Uterus (tissue), 4 donors: ENCODE measurements around the gene FOLH1. TPM values are rescaled to one million over a fixed set of nuclear protein-coding genes. Genes with fewer than 3 reads are reported as not detected.
"Not testable (repeated sequence)": the region's sequence is repeated elsewhere in the genome, so short reads cannot be mapped to it uniquely, and the experiment has no call there.

ENCODE experiments used
- DNase-seq, 2 donors: peaks; one replicate each; pipeline ENCODE4 v3.0.0-alpha.2; 2019 to 2020
- H3K27ac ChIP-seq, 2 donors: fragments of 200-600 bp; sonication (generic); 1 replicate in 1 of 2; 2 replicates in 1 of 2; pipeline ENCODE4 v1.5.1; 2016 to 2018
- H3K27me3 ChIP-seq, 2 donors: fragments of 200-600 bp; sonication (generic); one replicate each; pipeline ENCODE4 v1.5.1; 2018 to 2019; ENCODE audit warnings: control low read depth in 1 of 2
- H3K36me3 ChIP-seq, 2 donors: fragments of 200-600 bp; sonication (generic); one replicate each; pipeline ENCODE4 v1.5.1; 2019; ENCODE audit warnings: control low read depth in 1 of 2
- H3K4me1 ChIP-seq, 2 donors: fragments of 200-600 bp; sonication (generic); one replicate each; pipeline ENCODE4 v1.5.1; 2018 to 2019; ENCODE audit warnings: control low read depth in 1 of 2
- H3K4me3 ChIP-seq, 2 donors: fragments of 200-600 bp; sonication (generic); 1 replicate in 1 of 2; 2 replicates in 1 of 2; pipeline ENCODE4 v1.5.1; 2018 to 2019; ENCODE audit warnings: mild to moderate bottlenecking in 1 of 2
- H3K9me3 ChIP-seq, 2 donors: fragments of 200-600 bp; sonication (generic); one replicate each; pipeline ENCODE4 v1.5.1; 2019; ENCODE audit warnings: control low read depth in 1 of 2
- CTCF ChIP-seq, 4 experiments: fragments of 200-600 bp in 2 of 4; fragments of 450-650 bp in 2 of 4; sonication (generic) in 2 of 4; IDR thresholded peaks; one replicate each; pipeline ENCODE4 v1.5.1; 2016 to 2019; ENCODE audit warnings: antibody characterized with exemption in 4 of 4, mild to moderate bottlenecking in 2 of 4, moderate library complexity in 1 of 4
- POLR2A ChIP-seq, 2 donors: fragments of 450-650 bp; IDR thresholded peaks; one replicate each; pipeline ENCODE4 v1.6.1; 2016; ENCODE audit warnings: antibody characterized with exemption in 2 of 2, mild to moderate bottlenecking in 1 of 2, moderate library complexity in 1 of 2
- intact Hi-C: fragments of 100-400 bp; cut with DNase I; formaldehyde crosslinking; loops from one replicate; pipeline ENCODE4 v1.15.1; 2023; ENCODE audit warnings: low total_unique reads
- total RNA-seq, 4 donors: library from RNA; depleted of rRNA in 3 of 4; stranded (reverse); fragments of >200 nt in 3 of 4; gene quantifications; one replicate each; pipeline versions ENCODE4 v1.1.0 to v1.2.4, GENCODE V29; 2014 to 2023
- donor health status: DM: yes; HTN: yes; CAD: no.

The FOLH1 gene
- total RNA-seq, 4 donors from 2014 or later = 3.2 to 14.6 (median 4.4) TPM; not detected in 1

GRCh38 chr11:49229136-49229535 lies 20.7 kb upstream of the FOLH1 start:
- intact Hi-C loops, H3K36me3 ChIP-seq, H3K4me1 ChIP-seq, DNase-seq, H3K27ac ChIP-seq, H3K9me3 ChIP-seq, H3K4me3 ChIP-seq, H3K27me3 ChIP-seq: not testable (repeated sequence)
- peak in 2 of 4 experiments; percentile 11 to 18 for TF ChIP-seq CTCF (IDR thresholded peaks at IDR 0.05)

DNA sequence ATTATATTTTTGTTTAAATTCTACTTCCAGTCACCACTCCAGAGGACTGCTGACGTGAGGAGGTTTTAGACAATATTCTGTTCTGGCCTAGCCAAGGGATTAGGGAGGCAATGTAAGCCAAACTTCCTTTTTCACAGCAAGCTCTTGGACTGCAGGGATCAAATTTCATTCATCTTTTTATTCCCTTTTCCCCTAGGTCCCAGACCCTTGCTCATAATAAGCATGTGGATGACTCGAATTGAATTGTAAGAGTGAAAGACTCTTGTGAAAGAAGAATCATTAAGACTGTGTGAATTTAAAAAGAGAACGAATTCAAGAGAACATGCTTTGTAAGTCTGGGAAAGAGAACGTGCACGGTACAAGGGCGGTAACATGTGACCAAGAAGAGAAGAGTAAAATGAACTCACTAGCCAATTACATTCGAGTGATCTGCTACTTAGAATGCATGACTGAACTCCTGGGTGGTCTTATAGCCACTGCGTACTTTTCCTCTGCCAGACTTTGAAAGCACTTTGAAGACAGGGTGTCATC lies 16.9 kb upstream of the FOLH1 start:
- DNase-seq, H3K9me3 ChIP-seq, H3K27me3 ChIP-seq, H3K27ac ChIP-seq, H3K4me3 ChIP-seq, H3K4me1 ChIP-seq, H3K36me3 ChIP-seq, intact Hi-C loops: not testable (repeated sequence)

DNA sequence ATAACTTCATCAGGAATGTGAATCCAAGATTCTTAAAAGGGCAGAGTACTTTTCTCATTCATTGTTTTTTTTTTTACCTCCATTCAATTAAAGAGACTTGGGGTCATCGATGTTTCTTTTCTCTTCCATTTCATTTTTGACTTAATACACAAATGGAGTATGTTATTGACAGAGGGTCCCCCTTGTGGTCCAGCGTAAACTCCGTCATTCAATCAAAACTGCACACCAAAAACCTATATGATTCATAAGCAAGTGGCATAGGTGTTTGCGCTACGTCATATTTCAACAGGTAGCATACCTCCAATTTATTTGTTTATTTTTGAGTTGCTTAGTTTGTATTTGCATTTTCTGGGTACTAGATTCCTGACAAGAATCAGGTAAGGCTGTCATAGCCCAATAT lies 12.7 kb upstream of the FOLH1 start:
- intact Hi-C loops = no loop called here

GRCh38 chr11:49213026-49213560 lies 4.7 kb upstream of the FOLH1 start:
- Histone ChIP-seq H3K9me3 (no peaks in the 10 kb centered on the region), H3K36me3 (no peaks in the 10 kb centered on the region), H3K27ac (no peak overlapping the region), H3K4me3 (no peak overlapping the region), H3K4me1 (no peaks in the 10 kb centered on the region), H3K27me3 (no peaks in the 10 kb centered on the region)
- no peak for DNase-seq
- intact Hi-C loops = no loop called here
- TF ChIP-seq CTCF (IDR thresholded peaks at IDR 0.05) = no peak
- no peak for TF ChIP-seq POLR2A (IDR thresholded peaks at IDR 0.05)

More for the DNA sequence above, 12.7 kb upstream of the FOLH1 start:
- H3K27ac ChIP-seq = no peak overlapping the region
- no peak for TF ChIP-seq CTCF (IDR thresholded peaks at IDR 0.05)
- TF ChIP-seq POLR2A (IDR thresholded peaks at IDR 0.05) = no peak
- H3K4me1 ChIP-seq = no peaks in the 10 kb centered on the region
- H3K36me3 ChIP-seq = no peaks in the 10 kb centered on the region
- H3K27me3 ChIP-seq = no peaks in the 10 kb centered on the region
- no peaks in the 10 kb centered on the region for H3K9me3 ChIP-seq
- DNase-seq = no peak
- H3K4me3 ChIP-seq = no peak overlapping the region

GRCh38 chr11:49206999-49207398 lies 1.4 kb downstream of the FOLH1 start:
- H3K36me3 ChIP-seq, DNase-seq, H3K4me3 ChIP-seq, intact Hi-C loops, H3K4me1 ChIP-seq, H3K27ac ChIP-seq, H3K27me3 ChIP-seq, H3K9me3 ChIP-seq: not testable (repeated sequence)

GRCh38 chr11:49202287-49202976 lies 6.0 kb downstream of the FOLH1 start:
- Histone ChIP-seq H3K36me3 (no peaks in the 10 kb centered on the region), H3K4me3 (no peak overlapping the region), H3K9me3 (no peaks in the 10 kb centered on the region), H3K27me3 (no peaks in the 10 kb centered on the region), H3K4me1 (no peaks in the 10 kb centered on the region), H3K27ac (no peak overlapping the region)
- intact Hi-C loops = no loop called here
- DNase-seq = no peak
- TF ChIP-seq POLR2A (IDR thresholded peaks at IDR 0.05) (no peak), CTCF (IDR thresholded peaks at IDR 0.05) (no peak)

DNA sequence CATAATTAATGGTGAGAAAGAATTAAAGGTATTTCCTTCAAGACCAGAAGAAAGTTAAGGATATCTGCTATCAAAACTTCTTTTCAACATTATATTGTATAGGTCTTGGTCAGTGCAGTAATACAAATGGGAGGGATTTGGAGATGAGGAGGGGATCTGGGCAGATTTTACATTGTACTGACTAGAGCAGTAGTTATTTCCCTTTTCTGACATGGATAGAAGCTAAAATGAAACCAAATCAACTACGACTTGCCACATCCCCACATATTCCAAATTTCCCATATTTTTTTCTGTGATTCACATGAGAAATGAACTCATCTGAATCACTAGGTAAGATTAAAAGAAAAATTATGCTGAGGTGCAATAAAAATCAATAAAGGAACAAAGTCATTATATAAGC lies 11.6 kb downstream of the FOLH1 start:
- H3K4me3 ChIP-seq, H3K27ac ChIP-seq, intact Hi-C loops, DNase-seq, H3K9me3 ChIP-seq, H3K27me3 ChIP-seq, H3K4me1 ChIP-seq, H3K36me3 ChIP-seq: not testable (repeated sequence)

DNA sequence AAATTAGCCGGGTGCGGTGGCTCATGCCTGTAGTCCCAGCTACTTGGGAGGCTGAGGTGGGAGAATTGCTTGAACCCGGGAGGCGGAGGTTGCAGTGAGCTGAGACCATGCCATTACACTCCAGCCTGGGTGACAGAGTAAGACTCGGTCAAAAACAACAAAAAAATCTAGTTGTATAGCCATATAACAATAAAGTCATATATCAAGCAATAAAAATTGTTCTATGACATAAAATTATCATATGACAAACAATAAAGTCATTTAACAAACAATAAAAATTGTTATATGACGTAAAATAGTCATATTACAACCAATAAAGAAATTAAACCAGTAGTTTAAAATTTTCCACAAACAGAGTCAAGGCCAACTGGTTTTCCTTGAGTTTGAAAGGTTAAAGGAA lies 12.4 kb downstream of the FOLH1 start:
- H3K4me1 ChIP-seq, intact Hi-C loops, H3K27me3 ChIP-seq, DNase-seq, H3K27ac ChIP-seq, H3K4me3 ChIP-seq, H3K36me3 ChIP-seq, H3K9me3 ChIP-seq: not testable (repeated sequence)

DNA sequence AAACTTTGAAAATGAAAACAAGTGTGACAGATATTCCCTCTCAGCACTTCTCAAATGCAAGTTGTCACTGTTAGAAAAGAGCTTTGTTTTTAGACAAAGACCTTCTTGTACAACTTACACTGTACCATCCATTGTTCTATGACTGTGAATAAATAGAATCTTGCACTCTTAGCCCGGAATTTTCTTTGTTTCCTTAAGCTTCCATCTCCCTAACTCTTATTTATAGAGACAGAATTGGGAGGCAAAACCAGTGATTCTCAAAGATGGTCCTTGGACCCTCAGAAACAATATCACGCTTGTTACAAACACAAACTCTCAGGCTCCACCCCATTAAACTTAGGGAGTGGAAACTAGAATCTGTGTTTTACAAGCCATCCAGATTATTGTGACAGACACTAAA lies 18.1 kb downstream of the FOLH1 start:
- DNase-seq, intact Hi-C loops, H3K27ac ChIP-seq, H3K36me3 ChIP-seq, H3K4me1 ChIP-seq, H3K4me3 ChIP-seq, H3K9me3 ChIP-seq, H3K27me3 ChIP-seq: not testable (repeated sequence)
